GM12891 (cell line): ENCODE results near the gene NUP188.

Experiments
- POLR2A ChIP-seq: IDR thresholded peaks from 2 replicates; pipeline ENCODE4 v1.6.1; 2011; ENCODE audit warnings: low read depth, low read length, control low read depth
- POLR2AphosphoS5 ChIP-seq: IDR thresholded peaks from 2 replicates; pipeline ENCODE4 v1.6.1; 2011; ENCODE audit warnings: low read depth, low read length, control low read depth
- POU2F2 ChIP-seq: IDR thresholded peaks from 2 replicates; pipeline ENCODE4 v1.6.1; 2011; ENCODE audit warnings: low read depth, mild to moderate bottlenecking, control low read depth, low read length, moderate library complexity

DNA sequence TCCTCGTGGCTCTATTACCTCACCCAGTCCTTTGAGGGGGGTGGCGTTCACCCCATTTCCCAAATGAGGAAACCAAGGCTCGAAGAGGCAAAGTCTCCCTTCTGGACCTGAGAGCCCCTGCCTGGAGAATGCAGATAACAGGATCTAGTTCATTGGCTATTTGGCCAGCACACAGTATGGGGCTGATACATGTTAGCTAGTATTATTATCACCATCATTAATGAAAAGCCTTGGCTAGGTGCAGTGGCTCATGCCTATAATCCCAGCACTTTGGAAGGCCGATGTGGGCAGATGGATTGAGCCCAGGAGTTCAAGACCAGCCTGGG lies 76.4 kb downstream of the NUP188 start:
- TF ChIP-seq POLR2A, result no peak
- no peak for TF ChIP-seq POLR2AphosphoS5
- TF ChIP-seq POU2F2, result no peak
